DMS79 (cell line): ENCODE measurements around the gene UBE2I.
"Not testable (repeated sequence)": the region's sequence is repeated elsewhere in the genome, so short reads cannot be mapped to it uniquely, and the experiment has no call there.

Source experiments
- DNase-seq: peaks from one replicate; lab custom pipeline; 2025; lab: John Stamatoyannopoulos, UW

UBE2I gene

GRCh38 chr16:1314399-1315068 is 5.1 kb downstream of the UBE2I start:
- no peak for DNase-seq

DNA sequence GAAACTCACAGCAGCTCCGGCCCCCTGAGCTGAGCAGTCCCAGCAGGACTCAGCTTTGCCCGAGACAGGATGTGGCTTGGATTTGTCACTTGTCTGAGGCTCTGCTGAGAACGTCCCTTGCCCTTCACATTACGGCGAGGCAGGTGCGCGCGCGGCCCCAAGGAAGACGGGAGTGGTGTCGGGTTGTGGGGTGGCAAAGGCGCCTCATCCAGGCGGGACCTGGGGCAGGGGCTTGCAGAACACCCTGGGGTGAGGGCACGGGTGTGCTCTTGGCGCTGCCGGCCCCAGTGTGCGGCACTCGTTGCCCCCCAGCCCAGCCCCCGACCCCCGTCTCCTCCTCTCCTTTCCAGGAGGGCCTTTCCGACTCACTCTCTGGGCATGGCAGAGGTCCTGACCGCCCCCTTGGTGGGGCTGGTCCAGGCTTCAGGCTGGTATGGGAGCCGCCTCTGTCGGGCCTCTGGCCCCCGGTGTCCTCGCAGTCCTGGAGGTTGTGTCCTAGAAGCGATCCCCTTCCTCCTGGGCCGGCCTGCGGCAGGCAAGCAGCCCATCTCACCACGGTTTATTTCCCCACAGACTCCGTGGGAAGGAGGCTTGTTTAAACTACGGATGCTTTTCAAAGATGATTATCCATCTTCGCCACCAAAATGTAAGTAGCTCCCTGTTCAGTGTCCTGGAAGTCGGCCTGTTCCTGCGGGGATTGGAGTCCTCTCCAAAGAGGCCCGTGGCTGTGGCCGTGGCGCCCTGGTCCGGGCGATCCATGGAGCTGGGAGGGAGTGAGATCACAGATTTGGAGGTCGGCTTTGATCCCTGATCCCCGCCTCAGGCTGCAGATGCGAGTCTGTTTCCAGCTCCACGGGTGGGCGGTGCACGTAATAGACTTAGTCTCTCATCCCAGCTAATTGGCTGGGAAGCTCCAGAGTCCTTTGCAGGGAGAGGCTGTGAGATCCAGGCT is 5.9 kb downstream of the UBE2I start:
- DNase-seq, result no peak

DNA sequence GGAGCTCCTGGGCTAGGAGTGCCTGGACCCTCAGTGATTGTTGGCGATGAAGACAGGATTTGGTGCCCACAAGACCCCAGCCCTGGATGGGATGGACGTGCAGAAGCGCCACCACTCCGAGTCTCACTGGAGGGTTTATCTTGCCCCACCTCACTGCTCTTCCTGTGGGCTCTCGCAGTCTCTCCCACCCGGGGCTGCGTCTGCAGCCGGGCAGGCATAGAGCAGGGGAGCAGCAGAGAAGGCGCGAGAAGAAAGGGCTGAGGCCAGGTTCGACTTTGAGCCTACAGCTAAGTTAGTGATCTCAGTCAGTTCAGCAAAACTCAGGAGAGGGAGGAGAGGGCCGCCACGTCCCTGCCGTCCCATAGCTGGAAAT is 6.6 kb downstream of the UBE2I start:
- DNase-seq, result no peak

DNA sequence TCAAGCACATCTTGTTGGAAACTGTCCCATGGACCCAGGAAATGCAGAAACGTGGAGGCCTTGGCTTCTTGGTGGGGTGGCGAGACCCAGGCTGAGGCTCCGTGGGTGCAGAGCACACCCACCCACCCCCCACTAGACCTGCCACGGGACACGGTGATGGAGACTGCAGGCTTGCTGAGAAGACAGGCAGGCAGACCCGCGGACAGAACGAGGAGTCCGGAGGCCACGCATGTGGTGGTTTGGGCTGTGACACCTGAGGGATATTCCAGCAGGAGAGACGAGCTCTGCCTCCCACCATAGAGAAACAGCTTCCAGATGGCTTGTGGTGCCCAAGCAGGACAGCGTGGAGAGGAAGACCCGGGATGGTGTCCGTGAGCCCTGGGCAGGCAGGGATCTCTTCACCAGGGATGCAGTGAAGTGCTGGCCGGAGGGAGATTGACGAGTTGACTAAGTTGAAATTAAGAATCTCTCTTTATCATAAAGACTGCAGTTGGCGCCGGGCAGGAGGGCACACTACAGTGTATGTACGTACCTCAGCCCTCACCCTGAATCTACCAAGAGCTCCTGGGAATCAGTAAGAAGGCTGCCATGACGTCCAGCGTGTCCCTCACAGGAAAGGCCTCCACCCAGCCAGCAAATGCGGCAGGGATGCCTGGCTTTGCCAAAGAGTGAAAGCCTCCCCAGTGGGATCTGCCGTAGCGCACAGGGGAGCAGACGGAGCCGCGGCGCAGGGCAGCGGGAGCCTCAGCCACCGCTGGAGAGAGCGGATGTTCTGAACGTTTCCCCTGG is 8.2 kb downstream of the UBE2I start:
- no peak for DNase-seq

GRCh38 chr16:1318268-1318545 is 8.8 kb downstream of the UBE2I start:
- DNase-seq, result no peak

DNA sequence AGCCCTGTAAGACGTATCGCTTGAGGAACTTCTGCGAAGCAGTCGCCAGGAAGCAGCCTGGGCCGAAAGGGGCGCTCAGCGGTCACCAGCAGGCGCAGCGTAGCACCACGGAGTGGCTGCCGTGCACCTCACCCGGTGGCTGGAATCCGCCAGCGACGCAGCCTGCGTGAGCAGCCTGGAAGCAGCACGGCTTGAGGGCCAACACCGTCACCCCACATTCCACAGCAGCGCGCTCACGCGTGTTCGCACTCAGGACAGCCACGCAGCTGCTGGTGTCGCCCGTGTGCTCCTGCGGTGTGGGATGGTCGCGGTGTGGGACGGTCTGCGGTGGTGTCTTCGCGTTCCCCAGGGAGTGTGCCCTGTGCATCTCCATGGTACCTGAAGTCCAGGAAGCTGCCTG is 9.6 kb downstream of the UBE2I start:
- DNase-seq, result no peak

GRCh38 chr16:1320097-1320496 is 10.7 kb downstream of the UBE2I start:
- no peak for DNase-seq

GRCh38 chr16:1320658-1321240 is 11.3 kb downstream of the UBE2I start:
- DNase-seq, result no peak

- no peak for DNase-seq
These were observed 13.0 kb downstream of the UBE2I start for GRCh38 chr16:1322407-1322806.

GRCh38 chr16:1323296-1324239 is 14.1 kb downstream of the UBE2I start:
- DNase-seq, result no peak

DNA sequence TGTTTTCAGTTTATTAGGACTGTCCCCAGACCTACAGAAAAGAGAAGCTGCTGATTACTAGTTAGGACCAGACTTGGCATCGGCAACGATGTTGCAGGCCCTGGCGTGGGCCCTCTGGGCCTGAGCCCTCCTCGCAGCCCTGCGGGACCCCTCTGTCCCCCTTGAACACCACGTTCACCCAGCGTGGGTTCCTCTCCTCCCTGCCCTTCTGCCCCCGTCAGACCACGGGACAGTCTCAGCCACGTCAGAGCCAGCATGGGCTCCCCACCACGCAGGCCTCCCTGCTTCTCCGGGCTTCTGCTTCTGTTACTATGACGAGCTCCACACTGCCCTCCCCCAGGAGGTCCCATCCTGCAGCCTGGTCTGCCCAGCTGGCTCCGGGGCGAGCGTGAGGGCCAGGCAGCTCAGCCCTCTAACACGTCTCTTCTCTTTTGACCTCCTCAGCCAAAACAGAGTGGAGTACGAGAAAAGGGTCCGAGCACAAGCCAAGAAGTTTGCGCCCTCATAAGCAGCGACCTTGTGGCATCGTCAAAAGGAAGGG is 14.9 kb downstream of the UBE2I start:
- no peak for DNase-seq

DNA sequence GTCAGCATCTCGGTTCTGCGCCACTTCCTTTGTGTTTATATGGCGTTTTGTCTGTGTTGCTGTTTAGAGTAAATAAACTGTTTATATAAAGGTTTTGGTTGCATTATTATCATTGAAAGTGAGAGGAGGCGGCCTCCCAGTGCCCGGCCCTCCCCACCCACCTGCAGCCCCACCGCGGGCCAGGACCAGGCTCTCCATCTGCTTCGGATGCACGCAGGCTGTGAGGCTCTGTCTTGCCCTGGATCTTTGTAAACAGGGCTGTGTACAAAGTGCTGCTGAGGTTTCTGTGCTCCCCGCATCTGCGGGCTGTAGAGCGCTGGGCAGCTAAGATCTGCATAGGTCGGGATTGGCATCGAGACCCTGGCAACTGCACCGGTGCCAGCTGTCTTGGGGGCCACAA is 15.8 kb downstream of the UBE2I start:
- no peak for DNase-seq

DNA sequence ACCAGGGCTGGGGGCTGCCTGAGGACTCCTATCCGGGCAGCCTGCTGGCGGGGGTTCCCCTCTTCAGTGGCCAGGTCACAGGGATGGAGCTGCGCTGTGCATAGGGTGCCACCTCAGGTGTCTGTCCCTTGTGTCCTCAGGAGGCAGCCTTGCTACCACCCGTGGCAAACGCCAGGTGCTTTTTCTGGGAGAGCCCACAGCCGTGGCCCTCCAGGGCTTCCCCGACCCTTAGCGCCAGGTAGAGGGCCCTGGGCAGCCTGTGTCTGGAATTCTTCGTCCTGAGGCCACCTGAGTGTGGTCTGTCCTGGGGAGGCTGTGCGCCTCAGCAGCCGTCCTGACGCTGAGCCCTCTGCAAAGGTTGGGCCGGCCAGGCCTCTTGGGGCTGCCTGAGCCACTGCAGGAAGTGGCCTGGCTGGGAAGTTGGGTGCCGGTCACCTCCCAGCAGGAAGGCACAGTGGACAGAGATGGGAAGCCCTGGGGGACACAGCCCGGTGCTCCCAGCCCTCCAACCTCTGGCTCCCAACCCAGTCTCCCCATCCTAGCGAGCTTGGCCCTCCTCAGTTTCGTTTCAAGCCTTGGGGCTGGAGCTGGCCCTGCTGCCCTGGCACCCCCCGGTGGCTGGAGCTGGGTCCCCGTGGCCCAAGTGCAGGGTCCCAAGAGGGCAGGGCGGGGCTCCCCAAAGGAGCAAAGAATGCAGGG is 16.4 kb downstream of the UBE2I start:
- no peak for DNase-seq

- no peak for DNase-seq
These were observed 17.0 kb downstream of the UBE2I start for GRCh38 chr16:1326391-1326790.

DNA sequence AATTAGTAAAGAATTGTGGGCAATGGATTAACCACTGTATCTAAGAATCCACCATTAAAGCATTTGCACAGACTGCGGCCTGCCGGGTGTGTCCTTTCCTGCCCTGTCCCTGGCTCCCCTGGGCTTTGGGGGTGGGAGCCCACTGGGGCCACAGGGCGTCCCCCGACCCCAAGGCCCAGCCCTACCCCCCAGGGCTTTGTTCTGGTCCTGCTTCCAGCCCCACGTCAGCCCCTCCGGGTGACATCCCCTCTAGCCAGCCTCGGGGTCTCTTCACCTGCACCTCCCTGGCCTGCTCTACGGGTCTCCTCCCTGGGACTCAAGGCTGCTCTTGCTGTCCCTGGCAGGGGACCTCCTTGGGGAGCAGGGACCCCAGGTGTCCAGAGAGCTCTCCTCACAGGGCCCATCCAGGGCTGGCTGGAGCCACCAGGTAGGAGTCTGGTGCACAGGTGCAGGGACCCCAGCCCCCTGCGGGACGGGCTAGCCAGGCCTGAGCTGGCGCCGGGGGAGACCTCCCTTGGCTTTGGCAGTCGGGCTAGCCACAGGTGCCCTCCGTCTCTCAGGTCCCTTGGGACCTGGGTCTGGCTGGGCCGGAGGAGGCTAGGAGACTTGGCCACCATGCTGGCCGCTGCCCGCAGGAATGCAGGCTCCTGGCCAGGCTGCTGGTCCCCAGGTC is 17.6 kb downstream of the UBE2I start:
- DNase-seq, result no peak

- no peak for DNase-seq
These were observed 18.1 kb downstream of the UBE2I start for GRCh38 chr16:1327619-1327947.

DNA sequence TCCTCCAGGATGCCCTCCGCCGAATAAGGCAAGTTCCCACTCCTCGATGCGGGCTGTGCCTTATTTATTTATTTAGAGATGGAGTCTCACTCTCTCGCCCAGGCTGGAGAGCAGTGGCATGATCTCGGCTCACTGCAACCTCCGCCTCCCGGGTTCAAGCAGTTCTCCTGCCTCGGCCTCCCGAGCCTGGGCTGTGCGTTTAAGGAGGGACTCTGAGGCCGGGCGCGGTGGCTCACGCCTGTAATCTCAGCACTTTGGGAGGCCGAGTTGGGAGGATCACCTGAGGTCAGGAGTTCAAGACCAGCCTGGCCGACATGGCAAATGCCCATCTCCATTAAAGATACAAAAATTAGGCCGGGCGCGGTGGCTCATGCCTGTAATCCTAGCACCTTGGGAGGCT is 18.7 kb downstream of the UBE2I start:
- not testable (repeated sequence) for DNase-seq

DNA sequence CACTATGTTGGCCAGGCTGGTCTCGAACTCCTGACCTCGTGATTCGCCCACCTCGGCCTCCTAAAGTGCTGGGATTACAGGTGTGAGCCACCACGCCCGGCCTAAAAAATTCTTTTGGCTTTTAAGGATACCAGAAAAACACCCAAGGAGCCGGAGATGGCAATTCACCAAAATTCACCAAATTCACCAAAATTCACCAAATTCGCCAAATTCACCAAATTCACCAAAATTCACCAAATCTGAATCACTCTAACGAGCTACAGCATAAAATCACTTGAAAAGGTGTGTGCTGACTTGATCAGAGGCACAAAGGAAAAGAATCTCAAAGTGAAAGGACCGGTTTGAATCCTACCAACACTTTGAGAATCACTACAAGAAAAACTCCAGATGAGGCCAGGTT is 19.5 kb downstream of the UBE2I start:
- not testable (repeated sequence) for DNase-seq

DNA sequence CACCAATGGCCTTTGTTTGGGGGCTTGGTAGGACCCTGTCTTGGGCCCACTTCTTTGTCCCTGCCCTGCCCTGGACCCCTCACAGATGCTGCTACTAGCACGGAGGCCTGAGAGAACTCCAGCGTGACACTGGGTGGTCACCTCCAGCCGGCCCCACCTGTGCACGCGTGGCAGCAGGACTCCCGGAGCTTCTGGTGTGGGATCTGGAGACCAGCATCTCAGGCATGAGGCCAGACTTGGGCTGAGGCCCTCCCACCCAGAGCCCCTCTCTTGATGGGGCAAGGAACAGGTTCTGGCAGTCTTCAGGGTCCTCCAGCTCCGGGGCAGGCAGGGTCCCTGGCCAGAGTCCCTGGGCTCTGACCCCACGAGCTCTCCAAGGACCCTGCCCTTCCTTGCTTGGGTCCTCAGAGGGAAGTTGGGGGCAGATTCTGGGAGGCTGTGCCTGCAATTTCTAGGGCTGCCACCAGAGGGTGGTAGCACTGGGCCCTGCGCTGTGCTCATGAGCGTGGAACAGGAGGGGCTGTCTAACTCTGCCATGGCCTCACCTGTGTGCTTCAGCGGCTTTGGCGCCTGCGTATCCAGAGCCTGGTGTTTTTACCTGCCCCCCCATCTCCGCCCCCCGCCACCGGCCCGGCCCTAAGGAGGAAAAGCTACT is 21.0 kb downstream of the UBE2I start:
- no peak for DNase-seq
